Uterus (tissue), 2 donors: ENCODE data around the gene APOBEC3H.

Source experiments
- CTCF ChIP-seq, 4 experiments: fragments of 200-600 bp in 2 of 4; fragments of 450-650 bp in 2 of 4; sonication (generic) in 2 of 4; IDR thresholded peaks; one replicate each; pipeline ENCODE4 v1.5.1; 2016 to 2019; ENCODE audit warnings: antibody characterized with exemption in 4 of 4, mild to moderate bottlenecking in 2 of 4, moderate library complexity in 1 of 4
- POLR2A ChIP-seq, 2 donors: fragments of 450-650 bp; IDR thresholded peaks; one replicate each; pipeline ENCODE4 v1.6.1; 2016; ENCODE audit warnings: antibody characterized with exemption in 2 of 2, mild to moderate bottlenecking in 1 of 2, moderate library complexity in 1 of 2

GRCh38 chr22:39135092-39135896, 38.2 kb downstream of the APOBEC3H start:
- TF ChIP-seq CTCF (IDR thresholded peaks at IDR 0.05) = peak in 2 of 4 experiments; percentile 24 to 25
- TF ChIP-seq POLR2A (IDR thresholded peaks at IDR 0.05) = no peak
